ENCODE data around the gene SLC35E3. TPM values are rescaled to one million over a fixed set of nuclear protein-coding genes. Genes with fewer than 3 reads are reported as not detected.

The SLC35E3 gene
- total and polyA plus RNA-seq, 2 of the 13 experiments (the other 11 are each of a cell fraction or from before 2014, with no cell fraction given) = 13.0 to 22.1 TPM

DNA sequence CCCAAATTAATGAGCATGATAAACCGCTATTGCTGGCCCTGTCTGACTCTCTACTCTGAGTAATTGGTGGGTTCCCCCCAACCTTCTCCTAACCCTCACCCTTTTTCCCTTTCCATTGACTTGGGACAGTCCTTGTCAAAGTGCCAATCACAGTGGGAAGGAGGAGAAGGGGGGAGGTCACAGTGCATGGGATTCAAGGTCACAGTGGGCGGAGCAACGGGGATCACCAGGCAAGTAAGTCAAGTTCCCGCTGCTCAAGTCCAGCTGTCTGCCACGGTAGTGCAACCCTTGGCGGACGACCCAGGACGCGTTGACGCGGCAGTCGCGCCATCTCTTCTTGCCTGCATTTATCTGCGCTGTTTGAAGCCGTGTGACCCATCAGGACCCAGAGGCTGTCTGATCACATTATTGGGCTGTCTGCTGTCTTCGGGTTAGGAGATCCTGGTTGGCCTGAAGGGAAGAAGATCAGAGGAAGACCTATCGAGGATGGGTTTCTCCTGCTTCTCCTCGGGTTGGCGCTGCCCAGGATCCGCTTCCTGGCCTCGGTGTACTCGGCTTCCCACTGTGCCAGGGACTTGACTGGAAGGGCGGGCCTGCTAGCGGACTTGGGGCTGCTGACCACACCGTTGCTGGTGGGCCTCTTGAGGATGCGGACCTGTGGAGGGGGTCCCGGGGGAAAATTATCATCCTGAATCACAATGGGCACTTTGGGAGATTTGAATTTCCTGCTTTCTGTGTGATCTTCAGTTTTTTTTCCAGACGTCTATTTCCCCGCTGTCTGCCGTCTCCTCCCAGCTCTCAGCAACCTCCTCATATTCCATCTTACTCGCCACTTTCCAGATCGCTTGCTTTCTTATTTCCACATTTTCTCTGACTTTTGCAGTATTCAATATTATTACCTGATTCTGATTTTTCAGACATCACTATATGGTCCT is 58.9 kb downstream of the SLC35E3 start (continued):
- TF ChIP-seq ZFP41 (CRISPR knock-in tag; IDR thresholded peaks at IDR 0.05; ENCODE audit: borderline replicate concordance) = 0 out of 2 replicates have a peak, but pooled peaks have one; percentile 38
- TF ChIP-seq RCOR2 (CRISPR knock-in tag; IDR thresholded peaks at IDR 0.05) = peak; percentile 65
- peak; percentile 70; the same call in 1 of the 2 replicates for TF ChIP-seq KAT7 (CRISPR knock-in tag; IDR thresholded peaks at IDR 0.05; ENCODE audit: borderline replicate concordance)
- no peak for TF ChIP-seq SIX1 (CRISPR knock-in tag; IDR thresholded peaks at IDR 0.05; ENCODE audit: borderline replicate concordance)
- no peak for TF ChIP-seq RBM39 (IDR thresholded peaks at IDR 0.05; ENCODE audit: low read depth, low read length, poor library complexity, severe bottlenecking)
- TF ChIP-seq FOXJ3 (CRISPR knock-in tag; IDR thresholded peaks at IDR 0.05; ENCODE audit: borderline replicate concordance) = peak; percentile 56; the same call in 1 of the 2 replicates
- TF ChIP-seq SMAD1 (CRISPR knock-in tag; IDR thresholded peaks at IDR 0.05; ENCODE audit: borderline replicate concordance, low read depth) = peak; percentile 53; the same call in 1 of the 2 replicates
- TF ChIP-seq, protein P1, sequence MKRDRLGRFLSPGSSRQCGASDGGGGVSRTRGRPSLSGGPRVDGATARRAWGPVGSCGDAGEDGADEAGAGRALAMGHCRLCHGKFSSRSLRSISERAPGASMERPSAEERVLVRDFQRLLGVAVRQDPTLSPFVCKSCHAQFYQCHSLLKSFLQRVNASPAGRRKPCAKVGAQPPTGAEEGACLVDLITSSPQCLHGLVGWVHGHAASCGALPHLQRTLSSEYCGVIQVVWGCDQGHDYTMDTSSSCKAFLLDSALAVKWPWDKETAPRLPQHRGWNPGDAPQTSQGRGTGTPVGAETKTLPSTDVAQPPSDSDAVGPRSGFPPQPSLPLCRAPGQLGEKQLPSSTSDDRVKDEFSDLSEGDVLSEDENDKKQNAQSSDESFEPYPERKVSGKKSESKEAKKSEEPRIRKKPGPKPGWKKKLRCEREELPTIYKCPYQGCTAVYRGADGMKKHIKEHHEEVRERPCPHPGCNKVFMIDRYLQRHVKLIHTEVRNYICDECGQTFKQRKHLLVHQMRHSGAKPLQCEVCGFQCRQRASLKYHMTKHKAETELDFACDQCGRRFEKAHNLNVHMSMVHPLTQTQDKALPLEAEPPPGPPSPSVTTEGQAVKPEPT (CRISPR knock-in tag; IDR thresholded peaks at IDR 0.05; ENCODE audit: low read depth) = 0 out of 2 replicates have a peak, but pooled peaks have one; percentile 63
- peak; percentile 53; the same call in 1 of the 2 replicates for TF ChIP-seq ZIK1 (CRISPR knock-in tag; IDR thresholded peaks at IDR 0.05; ENCODE audit: borderline replicate concordance, low read depth)
- TF ChIP-seq HNRNPK (IDR thresholded peaks at IDR 0.05; ENCODE audit: low read depth, low read length, poor library complexity, severe bottlenecking) = no peak
- TF ChIP-seq, protein P2, sequence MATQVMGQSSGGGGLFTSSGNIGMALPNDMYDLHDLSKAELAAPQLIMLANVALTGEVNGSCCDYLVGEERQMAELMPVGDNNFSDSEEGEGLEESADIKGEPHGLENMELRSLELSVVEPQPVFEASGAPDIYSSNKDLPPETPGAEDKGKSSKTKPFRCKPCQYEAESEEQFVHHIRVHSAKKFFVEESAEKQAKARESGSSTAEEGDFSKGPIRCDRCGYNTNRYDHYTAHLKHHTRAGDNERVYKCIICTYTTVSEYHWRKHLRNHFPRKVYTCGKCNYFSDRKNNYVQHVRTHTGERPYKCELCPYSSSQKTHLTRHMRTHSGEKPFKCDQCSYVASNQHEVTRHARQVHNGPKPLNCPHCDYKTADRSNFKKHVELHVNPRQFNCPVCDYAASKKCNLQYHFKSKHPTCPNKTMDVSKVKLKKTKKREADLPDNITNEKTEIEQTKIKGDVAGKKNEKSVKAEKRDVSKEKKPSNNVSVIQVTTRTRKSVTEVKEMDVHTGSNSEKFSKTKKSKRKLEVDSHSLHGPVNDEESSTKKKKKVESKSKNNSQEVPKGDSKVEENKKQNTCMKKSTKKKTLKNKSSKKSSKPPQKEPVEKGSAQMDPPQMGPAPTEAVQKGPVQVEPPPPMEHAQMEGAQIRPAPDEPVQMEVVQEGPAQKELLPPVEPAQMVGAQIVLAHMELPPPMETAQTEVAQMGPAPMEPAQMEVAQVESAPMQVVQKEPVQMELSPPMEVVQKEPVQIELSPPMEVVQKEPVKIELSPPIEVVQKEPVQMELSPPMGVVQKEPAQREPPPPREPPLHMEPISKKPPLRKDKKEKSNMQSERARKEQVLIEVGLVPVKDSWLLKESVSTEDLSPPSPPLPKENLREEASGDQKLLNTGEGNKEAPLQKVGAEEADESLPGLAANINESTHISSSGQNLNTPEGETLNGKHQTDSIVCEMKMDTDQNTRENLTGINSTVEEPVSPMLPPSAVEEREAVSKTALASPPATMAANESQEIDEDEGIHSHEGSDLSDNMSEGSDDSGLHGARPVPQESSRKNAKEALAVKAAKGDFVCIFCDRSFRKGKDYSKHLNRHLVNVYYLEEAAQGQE (IDR thresholded peaks at IDR 0.05; ENCODE audit: borderline replicate concordance in 1 of 2, low read depth in 1 of 2, low read length in 2 of 2) = peak in 1 of 2 experiments; percentile 72; a peak in 1 of 4 replicates
- TF ChIP-seq KDM6A (CRISPR knock-in tag; IDR thresholded peaks at IDR 0.05; ENCODE audit: low read depth) = 0 out of 2 replicates have a peak, but pooled peaks have one; percentile 35
- TF ChIP-seq TOE1 (CRISPR knock-in tag; IDR thresholded peaks at IDR 0.05) = no peak
- no peak; the same call in 1 of the 2 replicates for TF ChIP-seq ZNF703 (CRISPR knock-in tag; IDR thresholded peaks at IDR 0.05; ENCODE audit: borderline replicate concordance)
- no peak for TF ChIP-seq PLRG1 (conservative IDR thresholded peaks at IDR 0.05)
- TF ChIP-seq RNF2 (conservative IDR thresholded peaks at IDR 0.05; ENCODE audit: low read depth) = no peak
- peak; percentile 69; the same call in 1 of the 2 replicates for TF ChIP-seq ZNF878 (CRISPR knock-in tag; IDR thresholded peaks at IDR 0.05)
- no peak for TF ChIP-seq RFXANK (CRISPR knock-in tag; IDR thresholded peaks at IDR 0.05)
- peak; percentile 48 for TF ChIP-seq PHF5A (CRISPR knock-in tag; IDR thresholded peaks at IDR 0.05; ENCODE audit: low read depth, unreplicated experiment)
- TF ChIP-seq GZF1 (CRISPR knock-in tag; IDR thresholded peaks at IDR 0.05) = no peak
- TF ChIP-seq ELF3 (CRISPR knock-in tag; IDR thresholded peaks at IDR 0.05) = peak; percentile 73
- TF ChIP-seq BCL3 (CRISPR knock-in tag; IDR thresholded peaks at IDR 0.05) = peak; percentile 68; the same call in 1 of the 2 replicates

Measured in HepG2 (cell line).